Activated CD8-positive, alpha-beta memory T cell treated with anti-CD3 and anti-CD28 coated beads for 4 hours (primary cell): Measurements from ENCODE around the gene TPM2.
A peak's percentile ranks its signal among the peaks of the same experiment; 100 is the strongest.

Experiments used
- DNase-seq, 2 donors: peaks; one replicate each; pipeline ENCODE4 v3.0.0-alpha.2; 2020; ENCODE audit warnings: low read depth in 2 of 2

The TPM2 gene

DNA sequence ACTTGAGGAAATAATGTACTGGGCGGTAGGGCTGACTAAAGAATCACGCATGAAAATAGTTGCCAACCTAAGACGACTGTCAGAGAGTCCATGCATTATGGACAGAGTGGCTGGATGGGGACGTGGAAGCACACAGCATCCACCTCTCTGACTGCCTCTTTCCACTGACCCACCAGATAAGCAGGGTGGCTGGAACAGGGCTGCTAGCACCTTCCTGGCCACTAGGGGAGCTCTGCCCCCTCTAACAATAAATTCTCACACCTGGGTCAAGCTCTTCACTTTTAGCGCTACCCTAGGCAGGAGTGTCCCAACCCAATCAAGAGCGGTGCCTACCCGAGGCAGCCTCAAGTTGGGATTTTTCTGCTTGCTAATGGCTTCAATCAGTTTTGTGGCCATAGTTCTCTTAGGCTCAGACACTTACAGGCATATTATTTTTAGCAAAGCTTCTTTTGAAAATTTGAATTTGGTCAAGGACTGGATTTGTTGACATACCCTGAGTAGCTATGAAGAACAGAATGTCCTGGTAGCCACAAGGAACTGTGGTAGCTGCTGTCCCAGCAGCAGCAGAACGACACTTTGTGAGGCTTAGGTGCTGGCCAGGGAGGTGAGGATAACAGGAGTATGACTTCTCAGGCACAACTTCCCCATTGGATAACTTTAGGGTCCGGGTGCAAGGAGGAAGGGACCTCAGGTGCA, 6.9 kb upstream of the TPM2 start:
- DNase-seq, result peak; percentile 15 to 28

DNA sequence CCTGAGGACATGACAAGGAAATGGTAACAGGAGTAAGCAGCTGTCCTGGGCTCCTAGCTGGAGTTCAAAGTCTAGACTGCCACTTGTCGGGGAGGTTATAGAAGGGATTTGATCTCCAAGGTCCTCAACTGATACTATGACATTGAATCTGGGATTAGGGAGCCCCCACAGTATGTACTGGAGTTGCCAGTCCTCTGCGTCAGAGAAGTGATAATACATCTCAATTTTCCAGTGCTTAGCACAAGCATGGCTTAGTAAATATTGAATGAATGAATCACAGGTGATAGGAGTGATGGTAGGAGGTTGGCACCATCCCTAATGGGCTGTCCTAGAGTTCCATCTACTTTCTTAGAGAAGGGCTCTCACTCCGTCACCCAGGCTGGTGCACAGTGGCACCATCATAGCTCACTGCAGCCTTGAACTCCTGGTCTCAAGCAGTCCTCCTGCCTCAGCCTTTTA, 6.2 kb upstream of the TPM2 start:
- no peak for DNase-seq

DNA sequence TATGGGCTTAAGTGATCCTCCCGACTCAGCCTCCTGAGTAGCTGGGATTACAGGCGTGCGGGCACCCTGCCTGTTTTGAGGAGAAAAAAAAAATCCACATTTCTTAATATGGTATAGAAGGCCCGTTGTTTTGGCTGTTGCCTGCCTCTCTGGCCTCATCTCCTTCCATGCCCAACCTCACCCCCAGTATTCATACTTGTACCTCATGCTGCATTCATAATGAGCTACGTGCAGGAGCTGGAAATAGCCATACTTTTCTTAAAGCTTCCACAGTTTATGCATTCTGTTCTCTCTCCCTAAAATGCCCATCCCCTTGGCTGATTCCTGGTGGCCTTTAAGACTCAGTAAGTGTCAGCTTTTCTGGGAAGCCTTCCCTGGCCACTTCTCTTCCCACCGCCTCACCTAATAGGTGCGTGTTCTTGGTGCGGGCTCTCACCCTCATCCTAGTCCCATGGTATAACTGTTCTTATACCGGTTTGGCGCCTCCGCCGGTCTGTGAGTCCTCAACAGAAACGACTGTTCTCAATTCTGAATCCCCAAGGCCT, 2.1 kb upstream of the TPM2 start:
- no peak for DNase-seq

DNA sequence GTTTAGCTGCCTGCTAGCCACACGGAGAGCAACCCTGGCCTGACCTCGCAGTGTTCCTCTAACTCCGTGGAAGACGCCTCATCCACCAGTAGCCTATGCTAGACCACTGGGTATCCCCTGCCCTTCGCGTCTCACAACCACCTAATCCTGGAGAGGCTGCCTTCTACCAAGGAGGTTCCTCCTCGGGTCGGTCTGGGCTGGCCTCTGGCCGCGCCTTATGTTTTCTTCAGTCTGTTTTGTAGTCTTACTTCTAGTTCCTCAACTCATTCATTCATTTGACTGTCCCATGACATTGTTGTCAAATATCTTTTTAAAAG, 1.6 kb upstream of the TPM2 start:
- DNase-seq, result no peak

DNA sequence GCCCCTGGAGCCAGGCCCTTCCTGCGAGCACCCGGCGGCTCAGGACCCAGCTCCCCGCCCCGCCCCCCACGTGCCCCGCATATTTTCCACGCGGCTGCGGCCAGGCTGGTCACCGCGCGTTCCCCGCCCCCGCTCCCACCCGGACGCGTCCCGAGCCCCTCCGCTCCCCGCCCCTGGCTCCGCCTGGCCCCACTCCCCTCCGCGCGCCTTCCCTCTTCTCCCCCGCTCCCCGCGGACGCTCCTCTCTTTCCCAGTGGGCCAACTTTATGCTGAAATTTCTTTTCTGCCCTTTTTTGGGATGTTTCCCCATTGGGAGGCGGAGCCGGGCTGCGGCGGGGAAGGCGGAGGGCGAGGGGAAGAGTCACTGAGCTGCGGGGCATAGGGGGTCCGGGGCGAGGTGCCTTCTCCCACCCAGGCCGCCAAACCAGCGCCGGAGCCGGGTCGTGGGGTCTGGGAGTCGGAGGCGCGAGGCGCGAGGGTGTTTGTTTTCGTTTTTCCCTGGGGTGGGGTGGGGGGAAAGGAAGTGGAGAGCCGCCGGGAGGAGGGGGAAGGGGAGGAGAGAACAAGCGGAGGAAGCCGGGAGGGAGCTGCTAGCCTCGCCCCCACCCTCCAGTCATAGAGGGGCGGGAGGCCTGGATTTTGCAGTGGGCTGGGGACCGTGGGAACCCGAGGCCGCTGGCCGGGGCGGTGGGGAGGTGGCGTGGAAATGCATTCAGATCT, 1.0 kb upstream of the TPM2 start:
- peak in 1 of 2 donors; percentile 11 for DNase-seq

DNA sequence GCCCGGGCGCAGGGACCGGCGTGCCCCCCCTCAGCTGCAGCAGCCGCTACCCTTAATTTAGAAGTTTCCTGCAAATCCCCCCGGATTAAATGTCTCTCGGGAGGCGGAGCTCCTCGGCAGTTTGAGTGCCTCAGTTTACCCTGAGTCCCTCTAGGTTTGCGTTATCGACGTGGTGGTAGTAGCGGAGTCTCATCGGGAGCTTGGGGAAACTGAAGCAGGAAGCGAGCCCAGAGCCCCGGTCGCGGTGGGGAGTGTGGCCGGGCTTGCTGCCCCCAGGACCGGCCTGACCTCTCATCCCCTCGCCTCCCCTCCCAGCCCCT, 529 bp upstream of the TPM2 start:
- no peak for DNase-seq

DNA sequence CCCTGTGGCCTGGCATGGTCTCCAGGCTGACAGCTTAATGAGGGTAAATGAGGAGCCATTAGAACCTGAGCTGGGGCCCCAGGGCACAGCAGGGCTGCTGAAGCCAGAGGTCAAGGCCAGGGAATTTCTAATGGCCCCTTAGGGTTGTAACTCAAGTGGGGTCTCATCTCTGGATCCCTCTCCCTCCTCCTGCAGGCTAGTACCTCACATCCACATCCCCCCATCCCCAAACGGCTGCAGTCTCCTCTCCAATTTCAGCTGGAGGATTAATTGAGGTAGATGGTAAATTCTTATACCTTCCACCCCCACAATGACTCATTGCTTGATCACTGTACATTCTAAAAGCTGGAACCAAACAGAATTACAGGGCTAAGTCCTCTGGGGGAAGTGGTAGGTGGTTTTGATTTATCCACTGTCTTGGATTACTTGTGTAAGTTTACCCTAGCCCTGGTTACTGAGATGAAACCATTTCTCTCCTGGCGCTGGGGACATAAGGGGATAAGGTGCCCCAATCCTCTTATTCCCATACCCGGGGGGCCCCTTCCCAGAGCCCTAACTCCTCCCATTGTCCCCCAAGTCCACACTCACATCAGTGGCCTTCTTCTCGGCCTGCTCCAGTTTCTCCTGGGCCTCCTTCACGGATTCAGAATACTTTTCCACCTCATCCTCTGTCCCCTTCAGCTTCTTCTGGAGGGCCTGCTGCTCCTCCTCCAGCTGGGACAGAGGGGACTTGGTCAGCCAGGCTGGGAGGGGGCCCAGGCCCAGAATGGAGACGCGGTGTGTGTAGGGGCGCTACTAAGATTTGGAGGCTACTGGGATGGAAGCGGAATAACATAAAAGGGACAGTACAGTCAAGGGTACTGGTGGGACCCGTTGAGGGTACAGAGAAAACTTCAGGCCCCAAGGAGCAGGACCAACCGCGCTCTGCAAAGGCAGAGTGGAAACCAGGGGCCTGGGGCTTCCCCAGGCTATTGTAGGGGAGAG, 875 bp downstream of the TPM2 start:
- DNase-seq, result no peak

DNA sequence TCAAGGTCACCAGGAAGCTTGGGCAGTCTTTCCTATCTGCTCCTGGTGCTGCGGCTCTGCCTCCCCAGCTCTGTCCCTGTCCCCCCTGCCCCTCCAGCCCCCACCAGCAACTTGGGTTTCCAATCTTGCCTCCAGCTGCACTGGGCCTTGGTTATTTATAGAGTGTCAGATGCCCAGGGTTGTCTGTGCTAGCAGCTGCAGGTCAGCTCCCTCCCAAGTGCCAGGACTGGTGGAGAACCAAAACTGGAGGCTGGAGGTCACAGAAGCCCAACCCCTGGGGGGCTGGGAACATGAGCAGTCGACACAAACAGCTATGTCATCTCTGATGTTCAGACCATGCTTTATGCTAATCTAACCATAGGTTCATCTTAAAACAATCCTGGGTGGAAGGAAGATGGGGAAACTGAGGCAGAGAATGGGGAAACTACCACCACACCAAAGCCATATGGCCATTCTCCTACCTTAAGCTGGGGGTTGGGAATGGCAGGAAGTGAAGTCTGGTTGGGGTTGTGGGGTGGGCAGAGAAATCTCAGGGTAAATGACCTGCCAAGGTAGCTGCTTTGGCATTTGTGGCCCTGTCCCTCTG, 1.7 kb downstream of the TPM2 start:
- DNase-seq, result no peak

DNA sequence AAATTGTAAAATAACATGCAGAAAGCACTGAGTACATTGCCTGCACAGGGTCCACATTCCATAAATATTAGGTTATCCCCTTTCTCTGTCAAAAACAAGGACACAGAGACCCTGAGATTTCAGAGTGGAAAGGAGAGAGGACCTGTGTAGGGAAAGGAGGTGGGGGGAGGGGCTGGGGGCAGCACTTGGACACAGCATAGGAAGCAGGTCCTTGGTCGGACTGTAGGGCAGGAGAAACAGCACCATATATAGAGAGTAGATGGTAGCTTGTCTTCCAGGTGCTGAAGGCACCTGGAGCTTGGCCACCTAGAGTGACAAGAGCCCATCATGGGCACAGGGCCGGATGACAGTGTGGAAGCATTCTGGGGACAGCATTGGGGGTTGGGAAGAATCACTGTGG, 2.4 kb downstream of the TPM2 start:
- no peak for DNase-seq

DNA sequence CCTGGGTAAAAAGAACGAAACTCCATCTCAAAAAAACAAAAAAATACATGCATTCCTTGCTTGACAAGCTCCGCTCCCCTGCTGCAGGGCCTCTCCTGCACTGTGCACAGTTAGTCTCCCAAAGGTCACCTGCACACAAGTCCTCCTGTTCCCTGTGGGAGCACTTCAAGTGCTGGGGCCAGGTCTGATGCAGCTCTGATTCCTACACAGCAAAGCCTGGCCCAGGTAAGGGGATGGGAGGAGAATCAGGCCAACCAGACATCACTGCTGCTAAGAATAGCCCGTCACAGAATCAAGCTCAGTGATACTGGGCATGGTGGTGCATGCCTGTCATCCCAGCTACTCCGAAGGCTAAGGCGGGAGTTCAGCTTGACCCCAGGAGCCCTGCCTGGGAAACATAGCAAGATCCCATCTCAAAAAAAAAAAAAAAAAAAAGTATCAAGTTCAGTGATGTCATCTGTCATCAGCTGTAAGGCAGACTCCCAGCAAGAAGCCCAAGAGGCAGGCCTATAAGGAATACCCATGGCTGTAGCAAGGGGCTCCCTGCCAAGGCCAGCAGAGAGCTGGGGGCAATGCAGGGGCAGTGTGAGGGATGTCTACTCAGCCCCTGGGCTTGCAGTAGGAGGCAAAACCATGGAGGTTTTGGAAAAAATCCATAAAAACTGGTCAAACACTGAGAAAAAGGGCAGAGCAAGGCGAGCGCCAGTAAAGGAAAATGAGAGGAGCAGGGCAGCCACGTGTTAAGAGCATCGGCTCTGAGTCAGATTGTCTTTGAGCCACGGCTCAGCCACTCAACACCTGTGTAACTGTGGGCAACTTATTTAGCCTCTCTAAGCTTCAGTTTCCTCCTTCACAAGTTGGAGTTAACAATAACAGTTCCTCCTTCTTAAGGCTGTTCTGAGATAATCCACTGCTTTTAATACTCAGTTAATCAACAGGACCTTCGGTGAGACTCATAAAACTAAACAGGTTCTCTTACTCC, 3.2 kb downstream of the TPM2 start:
- DNase-seq, result no peak

DNA sequence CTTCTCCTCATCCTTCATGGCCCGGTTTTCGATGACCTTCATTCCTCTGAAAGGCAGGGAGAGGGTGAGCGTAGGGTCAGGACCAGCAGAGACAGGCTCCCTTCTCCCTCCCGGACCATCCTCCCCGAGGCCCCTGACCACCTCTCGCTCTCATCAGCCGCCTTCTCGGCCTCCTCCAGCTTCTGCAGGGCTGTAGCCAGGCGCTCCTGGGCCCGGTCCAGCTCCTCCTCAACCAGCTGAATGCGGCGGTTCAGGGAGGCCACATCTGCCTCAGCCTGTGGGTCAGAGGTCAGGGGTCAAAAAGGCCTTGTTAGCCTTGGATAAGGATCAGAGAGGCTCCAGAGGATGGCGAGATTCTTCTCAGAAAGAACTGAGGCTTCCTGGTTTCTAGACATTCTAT, 4.2 kb downstream of the TPM2 start:
- DNase-seq, result no peak

DNA sequence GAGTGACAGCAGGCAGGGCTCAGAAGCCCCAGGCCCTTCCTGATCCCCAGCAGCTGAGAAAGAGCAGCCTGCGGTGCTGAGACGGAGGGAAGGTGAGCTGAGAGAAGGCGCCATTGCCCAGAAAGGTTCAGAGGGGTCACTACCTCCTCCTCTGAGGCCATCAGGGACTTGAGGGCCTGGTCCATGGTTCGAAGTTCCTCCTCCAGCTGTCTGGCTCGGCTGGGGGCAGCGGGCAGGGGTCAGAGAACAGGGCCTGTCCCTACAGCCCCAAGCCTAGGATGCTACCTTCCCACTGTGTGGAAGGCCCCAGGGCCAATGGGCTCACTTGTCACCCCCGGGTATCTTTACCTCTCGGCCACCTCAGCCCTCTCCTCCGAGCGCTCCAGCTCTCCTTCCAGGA, 4.8 kb downstream of the TPM2 start:
- no peak for DNase-seq

DNA sequence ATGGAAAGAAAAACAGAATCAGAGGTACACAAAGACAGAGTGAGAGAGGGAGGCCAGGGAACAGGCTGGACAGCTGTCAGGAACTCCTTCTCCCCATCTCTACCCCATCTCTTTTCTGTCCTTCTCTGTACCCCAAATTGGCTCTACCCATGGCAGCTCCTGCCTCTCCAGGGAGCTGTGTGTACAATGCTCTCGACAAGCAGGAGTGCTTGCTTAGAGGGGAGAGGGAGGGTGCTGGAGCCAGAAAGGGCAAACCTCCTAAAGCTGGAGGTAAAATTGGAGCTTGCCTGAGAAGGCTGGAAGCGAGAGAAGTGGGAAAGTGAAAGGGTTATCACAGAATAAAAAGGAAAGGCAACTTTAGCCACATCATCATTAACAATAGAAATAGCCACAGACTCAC, 6.4 kb downstream of the TPM2 start:
- no peak for DNase-seq

DNA sequence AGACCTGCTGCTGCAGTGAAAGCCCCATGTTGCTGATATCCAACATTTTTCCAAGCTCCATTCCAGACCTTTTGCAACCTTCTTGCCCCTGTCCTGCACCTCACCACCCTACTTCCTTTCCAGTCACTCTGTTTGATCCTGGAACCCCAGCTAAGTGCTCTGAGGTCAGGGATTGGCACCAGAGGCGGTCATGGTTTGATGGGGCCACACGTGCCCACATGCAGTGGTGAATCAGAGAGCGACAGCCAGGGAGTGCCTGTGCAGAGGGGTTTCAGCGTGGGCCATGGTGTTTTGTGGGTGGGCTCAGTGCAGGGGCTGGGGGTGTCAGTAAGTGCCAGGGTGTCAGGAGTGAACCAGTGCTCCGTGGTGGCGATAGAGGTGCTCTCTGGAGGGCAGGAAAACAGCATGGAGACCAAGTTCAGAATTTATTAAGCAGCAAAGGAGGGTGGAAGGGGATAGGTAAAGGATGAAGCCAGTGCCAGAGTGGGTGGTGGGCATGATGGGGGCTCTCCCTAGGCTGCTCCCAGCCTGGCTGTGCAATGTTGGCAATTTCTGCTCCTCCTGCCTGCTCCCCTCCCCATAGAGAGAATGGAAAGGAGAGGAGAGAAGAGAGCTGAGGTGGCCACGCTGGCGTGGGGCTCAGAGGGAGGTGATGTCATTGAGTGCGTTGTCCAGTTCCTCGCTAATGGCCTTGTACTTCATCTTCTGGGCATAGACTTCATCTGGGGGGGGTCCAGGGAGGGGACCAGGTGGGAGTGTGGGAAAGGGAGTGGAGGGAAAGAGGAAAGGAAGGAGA, 7.0 kb downstream of the TPM2 start:
- DNase-seq, result no peak

DNA sequence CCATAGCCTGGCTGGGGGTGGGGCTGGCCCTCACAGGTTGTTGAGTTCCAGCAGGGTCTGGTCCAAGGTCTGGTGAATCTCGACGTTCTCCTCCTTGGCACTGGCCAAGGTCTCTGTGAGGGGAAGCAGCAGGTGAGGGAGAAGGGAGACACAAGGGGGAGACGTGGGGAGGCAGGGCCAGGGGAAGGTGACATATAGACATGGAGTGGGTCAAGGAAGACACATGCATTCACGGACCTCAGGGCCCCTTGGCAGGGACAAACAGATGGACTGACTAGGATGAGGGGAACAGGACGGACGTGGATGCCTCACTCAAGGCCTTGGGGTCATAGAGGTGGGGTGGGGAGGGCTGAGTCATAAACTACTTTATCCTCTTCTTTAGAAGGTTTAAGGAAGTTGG, 7.7 kb downstream of the TPM2 start:
- DNase-seq, result no peak

DNA sequence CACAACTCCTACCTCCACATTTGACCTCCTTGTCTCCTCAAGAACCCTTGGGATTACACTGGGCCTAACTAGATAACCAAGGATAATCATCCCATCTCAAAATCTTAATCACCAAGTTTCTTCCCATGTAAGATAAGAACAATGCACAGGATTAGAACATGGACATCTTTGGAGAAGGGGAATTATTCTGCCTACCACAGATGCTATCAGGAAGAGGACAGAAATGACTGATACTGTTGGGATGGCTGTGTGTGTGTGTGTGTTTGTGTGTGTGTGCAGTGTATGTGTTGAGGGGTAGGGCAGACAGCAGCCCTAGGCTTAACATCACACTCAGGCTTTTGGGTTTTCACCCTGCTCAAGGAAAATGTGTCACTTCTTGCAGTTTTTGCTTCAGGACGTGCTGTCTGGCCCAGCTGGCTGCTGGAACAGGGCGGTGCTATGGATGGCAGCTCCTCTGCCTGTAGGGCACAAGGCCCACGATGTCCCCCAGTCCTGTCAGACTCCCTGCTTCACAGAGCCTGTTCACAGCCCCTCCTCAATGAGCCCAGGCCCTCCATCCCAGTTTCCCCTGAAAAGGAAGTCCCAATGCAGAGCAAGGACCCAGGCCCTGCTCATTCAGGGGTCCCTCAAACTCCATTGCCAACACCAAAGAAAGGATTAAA, 8.3 kb downstream of the TPM2 start:
- DNase-seq, result no peak

DNA sequence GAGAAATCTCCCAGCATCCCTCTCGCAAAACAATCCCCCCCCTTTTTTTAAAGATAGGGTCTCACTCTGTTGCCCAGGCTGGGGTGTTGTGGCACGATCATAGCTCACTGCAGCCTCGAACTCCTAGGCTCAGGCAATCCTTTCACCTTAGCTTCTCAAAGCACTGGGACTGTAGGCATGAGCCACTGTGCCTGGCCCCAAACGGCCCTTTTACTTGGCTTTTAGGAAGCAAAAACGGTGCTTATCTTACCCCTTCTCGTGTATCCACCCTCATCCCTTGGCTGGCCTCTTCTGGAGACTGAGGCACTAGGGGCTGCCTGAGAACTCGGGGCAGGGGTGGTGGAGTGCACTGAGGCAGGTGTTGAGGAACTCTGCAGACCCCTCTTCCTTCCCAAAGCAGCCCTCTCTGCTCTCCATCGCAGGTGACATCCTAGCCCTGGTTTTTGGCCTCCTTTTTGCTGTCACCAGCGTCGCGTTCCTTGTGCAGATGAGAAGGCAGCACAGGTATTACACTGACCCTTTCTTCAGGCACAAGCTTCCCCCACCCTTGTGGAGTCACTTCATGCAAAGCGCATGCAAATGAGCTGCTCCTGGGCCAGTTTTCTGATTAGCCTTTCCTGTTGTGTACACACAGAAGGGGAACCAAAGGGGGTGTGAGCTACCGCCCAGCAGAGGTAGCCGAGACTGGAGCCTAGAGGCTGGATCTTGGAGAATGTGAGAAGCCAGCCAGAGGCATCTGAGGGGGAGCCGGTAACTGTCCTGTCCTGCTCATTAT, 9.2 kb downstream of the TPM2 start:
- no peak for DNase-seq

DNA sequence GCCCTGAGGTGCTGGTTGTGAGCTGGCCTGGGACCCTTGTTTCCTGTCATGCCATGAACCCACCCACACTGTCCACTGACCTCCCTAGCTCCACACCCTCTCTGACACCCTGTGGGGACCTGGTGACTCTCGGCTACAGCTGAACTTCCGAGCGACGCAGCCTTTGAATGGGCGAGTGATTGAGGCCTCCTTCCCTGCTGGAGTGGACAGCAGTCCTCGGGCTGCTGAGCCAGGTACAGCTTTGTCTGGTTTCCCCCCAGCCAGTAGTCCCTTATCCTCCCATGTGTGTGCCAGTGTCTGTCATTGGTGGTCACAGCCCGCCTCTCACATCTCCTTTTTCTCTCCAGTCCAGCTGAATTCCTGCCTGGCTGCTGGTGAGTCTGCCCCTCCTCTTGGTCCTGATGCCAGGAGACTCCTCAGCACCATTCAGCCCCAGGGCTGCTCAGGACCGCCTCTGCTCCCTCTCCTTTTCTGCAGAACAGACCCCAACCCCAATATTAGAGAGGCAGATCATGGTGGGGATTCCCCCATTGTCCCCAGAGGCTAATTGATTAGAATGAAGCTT, 9.9 kb downstream of the TPM2 start:
- DNase-seq, result no peak
